ENCODE data around the gene XKR8.
A peak's percentile ranks its signal among the peaks of the same experiment; 100 is the strongest.

The XKR8 gene

DNA sequence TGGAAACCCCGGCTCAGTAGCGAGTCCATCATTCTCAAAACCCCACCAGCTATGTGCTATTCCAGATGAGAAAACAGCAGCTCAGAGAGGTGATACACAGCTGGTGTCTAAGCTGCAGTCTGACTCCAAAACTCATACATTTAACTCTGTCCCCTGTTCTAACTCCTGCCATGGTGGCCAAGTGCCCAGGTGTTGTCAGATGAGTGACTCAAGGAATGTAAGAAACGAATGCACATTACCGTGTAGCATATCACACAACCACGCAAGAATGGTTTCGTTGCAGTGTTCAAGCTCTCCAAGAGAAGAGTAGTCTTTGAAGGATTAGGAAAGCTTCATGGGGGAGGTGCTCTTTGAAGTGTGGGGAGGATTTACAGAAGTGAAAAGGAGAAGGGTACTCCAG lies 4.7 kb upstream of the XKR8 start:
- no peak overlapping the region for H3K4me3 ChIP-seq (ENCODE audit: low read depth, low read length)

DNA sequence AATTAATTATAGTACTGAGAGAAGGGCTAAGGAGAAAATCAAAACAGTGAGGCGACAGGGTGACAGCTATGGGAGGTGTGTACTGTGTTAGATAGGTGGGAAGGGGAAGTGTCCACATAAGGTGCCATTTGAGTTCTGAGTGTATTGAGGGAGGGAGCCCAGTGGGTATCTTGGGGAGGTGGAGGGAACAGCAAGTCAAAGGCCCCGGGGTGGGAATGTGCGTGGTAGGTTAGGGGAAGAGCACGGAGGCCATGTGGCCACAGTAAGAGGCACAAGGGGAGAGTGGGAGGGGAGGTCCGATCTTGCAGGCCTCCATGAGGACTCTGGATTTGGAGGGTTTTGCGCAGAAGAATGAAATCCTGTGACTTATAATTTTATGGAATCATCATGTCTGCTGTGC lies 3.0 kb upstream of the XKR8 start:
- no peak overlapping the region for H3K4me3 ChIP-seq (ENCODE audit: low read depth, low read length)

DNA sequence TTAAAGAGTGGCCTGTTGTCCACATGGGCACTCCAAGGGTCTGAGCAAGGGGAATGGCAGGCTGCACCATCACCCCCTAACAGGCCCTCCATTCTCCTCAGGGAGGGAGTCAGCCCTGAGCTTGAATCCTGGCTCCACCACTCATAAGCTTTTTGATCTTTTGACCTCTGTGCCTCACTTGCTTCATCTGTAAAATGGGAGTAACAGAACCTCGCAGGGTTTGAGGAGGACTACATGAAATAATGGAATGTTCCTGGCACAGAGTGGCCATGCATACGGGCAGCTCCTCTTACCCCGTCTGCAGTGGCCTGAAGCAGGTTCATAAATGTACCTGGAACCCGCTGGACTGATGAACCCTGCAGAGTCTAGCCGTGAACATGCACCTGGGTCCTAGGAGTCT lies 2.1 kb upstream of the XKR8 start:
- H3K4me3 ChIP-seq (ENCODE audit: low read depth, low read length) = no peak overlapping the region

DNA sequence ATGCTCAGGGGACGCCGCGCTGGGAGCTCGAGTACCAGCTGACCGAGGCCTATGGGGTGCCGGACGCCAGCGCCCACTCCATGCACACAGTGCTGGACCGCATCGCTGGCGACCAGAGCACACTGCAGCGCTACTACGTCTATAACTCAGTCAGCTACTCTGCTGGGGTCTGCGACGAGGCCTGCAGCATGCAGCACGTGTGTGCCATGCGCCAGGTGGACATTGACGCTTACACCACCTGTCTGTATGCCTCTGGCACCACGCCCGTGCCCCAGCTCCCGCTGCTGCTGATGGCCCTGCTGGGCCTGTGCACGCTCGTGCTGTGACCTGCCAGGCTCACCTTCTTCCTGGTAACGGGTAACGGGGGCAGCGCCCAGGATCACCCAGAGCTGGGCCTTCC lies 1.3 kb upstream of the XKR8 start:
- no peak overlapping the region for H3K4me3 ChIP-seq (ENCODE audit: low read depth, low read length)

DNA sequence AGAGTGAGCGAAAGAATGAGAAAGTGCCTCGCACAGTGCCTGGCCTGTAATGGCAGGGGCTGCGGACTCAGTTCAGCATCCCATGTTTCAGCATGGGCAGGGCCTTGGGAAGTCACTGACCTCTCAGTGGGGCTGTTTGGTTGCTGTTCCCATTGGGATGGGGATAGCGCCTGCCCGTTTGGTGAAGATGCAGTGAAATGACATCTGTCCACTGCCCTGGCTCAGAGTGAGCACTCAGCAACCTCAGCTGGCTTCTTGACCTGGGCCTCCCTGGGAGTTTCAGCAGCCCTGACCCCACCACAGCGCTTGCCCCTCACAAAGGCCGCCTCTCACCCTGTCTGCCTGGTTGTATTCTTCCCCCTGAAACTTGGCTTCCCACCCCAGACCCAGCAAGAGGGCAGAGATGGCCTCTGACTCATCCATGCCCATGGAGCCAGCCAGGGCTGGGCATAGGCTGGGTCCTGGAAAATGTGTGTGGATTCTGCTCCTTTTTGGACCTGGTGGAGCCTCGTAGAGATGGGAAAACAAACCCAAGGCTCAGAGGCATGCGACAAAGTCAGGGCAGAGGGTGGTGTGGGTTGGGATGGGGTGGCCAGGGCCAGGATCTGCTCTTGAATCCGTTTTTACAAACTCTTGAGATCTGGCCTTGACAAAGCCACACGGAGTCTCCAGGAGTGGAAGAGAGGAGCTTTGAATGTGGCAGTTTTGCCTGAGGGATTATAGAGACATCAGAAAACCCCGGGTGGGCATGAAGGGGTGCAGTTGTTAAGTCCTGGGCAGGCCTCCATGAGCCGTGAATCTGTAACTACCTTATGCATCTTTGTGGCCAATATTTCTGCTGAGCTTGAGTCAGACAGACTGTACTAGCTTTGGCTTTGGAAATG lies 1.2 kb downstream of the XKR8 start:
- H3K4me3 ChIP-seq (ENCODE audit: low read depth, low read length) = peak overlapping the region; percentile 1

DNA sequence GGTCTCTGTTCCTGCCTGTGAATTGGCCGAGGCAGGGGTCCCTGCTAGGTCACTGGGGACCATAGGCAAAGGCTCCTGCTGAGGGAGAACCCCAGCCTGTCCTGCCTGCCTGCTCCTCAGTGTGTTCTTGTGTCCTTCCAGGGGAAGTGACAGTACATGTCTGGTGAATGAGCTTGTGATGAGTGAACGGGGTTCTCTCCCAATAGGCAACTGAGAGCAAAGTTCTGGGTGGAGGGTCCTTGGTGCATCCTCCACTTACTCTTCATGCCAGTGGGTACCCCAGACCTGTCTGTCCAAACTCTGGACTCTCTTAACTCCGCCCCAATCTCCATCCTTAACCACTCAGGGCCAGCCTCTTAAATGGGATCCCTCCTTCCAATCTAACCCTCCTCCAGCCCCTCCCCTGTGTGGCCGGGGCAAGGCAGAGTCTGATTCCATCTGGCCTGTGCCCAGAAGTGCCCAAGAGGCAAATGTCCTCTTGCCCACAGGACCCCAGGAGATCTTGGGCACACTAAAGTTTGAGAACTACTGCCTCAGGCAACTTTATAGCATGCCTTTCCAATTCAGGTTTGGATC lies 2.0 kb downstream of the XKR8 start:
- no peak overlapping the region for H3K4me3 ChIP-seq (ENCODE audit: low read depth, low read length)

DNA sequence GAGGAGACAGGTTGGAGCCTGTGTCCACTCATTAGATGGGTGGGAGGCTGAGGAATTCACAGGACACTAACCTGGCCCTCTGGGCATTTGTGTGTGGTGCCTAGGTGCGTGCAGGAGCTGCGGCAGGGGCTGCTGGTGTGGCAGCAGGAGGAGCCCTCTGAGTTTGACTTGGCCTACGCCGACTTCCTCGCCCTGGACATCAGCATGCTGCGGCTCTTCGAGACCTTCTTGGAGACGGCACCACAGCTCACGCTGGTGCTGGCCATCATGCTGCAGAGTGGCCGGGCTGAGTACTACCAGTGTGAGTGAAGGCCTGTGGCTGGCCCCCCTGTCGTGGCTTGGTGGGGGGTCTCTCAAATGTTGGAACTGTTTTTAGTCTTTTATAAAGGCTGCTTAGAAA lies 3.6 kb downstream of the XKR8 start:
- H3K4me3 ChIP-seq (ENCODE audit: low read depth, low read length) = no peak overlapping the region

DNA sequence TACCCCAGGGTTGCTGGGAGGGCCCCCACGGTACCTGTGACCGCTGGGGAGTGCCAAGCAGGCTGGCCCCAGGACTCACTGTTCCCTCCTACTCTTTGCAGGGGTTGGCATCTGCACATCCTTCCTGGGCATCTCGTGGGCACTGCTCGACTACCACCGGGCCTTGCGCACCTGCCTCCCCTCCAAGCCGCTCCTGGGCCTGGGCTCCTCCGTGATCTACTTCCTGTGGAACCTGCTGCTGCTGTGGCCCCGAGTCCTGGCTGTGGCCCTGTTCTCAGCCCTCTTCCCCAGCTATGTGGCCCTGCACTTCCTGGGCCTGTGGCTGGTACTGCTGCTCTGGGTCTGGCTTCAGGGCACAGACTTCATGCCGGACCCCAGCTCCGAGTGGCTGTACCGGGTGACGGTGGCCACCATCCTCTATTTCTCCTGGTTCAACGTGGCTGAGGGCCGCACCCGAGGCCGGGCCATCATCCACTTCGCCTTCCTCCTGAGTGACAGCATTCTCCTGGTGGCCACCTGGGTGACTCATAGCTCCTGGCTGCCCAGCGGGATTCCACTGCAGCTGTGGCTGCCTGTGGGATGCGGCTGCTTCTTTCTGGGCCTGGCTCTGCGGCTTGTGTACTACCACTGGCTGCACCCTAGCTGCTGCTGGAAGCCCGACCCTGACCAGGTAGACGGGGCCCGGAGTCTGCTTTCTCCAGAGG lies 6.8 kb downstream of the XKR8 start:
- H3K4me3 ChIP-seq (ENCODE audit: low read depth, low read length) = no peak overlapping the region

DNA sequence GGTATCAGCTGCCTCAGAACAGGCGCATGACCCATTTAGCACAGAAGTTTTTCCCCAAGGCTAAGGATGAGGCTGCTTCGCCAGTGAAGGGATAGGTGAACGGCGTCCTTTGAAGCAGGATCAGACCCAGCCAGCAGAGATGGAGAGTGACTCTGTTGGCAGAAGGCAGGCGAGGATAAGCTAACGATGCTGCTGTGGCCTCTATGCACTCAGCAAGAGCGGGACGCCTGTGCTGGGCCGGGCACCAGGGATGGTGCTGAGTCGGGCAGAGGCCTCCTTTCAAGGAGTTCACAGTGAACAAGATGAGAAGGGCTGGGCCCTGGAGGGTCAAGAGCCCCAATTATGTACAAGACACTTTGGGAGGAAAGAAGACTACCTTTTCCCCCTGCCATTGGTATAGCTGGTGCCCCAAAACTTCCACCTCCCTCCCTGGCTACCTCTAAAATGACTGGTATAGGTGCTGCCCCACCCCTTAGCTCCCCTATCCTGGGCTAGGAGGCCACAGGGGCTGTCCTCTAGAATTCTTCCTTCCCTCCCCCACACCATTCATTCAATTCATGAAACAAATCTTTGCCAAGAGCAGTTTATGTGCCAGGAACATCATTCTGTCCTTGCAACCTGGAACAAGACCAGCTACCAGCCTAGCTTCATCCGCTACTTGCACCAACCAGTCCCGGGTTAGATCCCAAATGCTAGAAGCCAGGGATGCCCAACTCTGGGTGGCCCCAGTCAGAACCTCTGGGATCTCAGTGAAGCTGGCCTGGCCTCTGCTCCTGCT lies 7.5 kb downstream of the XKR8 start:
- H3K4me3 ChIP-seq (ENCODE audit: low read depth, low read length) = no peak overlapping the region

DNA sequence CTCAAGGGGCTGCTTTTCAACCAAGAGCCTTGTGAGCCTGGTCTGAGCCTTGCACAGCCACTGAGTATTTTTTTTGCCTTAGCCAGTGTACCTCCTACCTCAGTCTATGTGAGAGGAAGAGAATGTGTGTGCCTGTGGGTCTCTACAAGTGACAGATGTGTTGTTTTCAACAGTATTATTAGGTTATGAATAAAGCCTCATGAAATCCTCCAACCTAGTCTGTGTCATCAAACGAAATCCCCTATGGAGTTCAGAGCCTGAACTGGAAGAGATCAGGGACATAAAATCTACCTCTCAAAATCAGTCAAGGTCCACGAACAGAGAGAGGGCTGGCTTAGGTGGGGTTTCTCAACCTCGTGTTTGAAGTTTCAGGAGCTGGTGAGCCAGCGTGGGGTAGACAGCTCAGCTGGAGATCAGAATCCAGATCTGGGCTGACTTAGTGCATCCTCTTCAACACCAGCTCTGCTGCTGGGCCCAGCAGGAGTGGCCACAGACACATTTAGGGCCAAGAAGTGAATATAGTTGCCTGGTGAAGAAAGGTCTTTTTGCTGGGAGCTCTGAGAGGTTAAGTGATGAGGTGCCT lies 8.2 kb downstream of the XKR8 start:
- no peak overlapping the region for H3K4me3 ChIP-seq (ENCODE audit: low read depth, low read length)

DNA sequence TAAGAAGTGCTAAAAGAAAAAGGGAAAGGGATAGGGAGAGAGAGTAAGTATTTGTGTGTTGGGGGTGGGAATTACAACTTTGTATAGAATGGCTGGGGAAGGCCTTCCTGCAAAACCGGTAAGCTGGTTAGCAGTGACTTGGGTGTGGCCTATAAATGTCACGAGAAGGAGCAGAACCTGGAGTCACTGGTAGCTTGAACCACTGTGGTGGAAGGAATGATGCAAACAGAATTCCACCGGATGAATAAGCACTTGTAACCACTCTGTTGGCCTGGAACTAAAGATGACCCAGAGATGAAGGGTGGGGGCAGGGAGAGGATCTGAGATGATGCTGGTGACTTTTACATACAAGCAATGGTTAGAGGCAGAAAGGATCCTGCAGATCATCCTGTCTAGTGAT lies 8.9 kb downstream of the XKR8 start:
- no peak overlapping the region for H3K4me3 ChIP-seq (ENCODE audit: low read depth, low read length)

DNA sequence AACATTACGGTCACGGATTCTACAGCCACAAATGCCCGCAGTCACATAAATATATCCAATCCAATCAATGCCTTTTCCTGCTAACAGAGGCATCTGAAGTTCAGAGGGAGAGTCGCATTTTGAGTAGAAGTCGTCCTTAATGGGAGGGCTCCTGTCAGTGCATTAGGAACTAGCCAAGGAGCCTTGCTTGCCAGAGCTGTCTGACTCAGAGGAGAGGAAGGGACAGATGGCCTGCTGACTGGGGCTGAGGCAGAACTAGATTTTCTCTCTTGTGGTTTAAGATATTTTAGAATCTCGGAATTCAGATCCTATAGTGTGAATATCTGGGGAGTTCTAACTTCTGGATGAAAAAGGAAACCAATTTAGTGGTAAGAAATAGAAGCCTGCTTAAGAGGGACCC lies 10.6 kb downstream of the XKR8 start:
- H3K4me3 ChIP-seq (ENCODE audit: low read depth, low read length) = no peak overlapping the region

DNA sequence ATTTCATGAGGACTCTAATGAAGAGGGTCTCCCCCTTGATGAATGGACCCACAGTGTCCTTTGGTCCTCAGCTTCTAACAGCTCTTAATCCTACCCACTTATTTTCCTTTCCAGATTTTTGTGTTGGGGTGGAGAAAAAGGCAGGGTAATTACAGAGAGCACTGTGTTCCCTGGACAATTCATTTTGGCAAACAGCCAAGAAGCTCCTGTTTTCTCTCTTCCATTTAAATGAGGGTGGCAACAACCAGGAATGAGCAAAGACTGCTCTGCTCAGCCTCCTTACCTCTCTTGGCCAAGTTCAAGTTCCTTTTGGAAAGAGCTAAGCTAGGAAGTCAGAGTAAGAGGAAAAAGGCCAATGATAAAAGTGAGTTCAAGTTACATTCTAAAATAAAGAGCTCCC lies 11.9 kb downstream of the XKR8 start:
- H3K4me3 ChIP-seq (ENCODE audit: low read depth, low read length) = no peak overlapping the region

DNA sequence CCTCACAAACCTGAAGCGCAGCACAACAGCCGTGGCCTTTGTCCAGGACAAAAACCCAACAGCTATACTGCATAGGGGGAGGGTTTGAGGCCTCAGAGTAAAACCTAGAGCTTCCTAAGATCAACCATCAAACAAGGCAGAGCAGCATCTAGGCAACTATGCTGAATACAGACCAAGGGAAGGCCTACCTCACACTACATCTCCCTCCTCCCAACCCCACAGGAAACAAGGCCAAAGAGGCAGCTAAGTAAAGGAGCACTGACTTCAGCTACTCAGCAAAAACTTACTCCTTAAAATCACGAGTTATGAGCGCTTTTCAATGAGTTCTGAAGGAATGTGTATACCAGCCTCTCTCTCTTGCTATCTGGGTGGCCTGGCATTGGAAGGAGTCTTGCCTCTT lies 12.4 kb downstream of the XKR8 start:
- no peak overlapping the region for H3K4me3 ChIP-seq (ENCODE audit: low read depth, low read length)

DNA sequence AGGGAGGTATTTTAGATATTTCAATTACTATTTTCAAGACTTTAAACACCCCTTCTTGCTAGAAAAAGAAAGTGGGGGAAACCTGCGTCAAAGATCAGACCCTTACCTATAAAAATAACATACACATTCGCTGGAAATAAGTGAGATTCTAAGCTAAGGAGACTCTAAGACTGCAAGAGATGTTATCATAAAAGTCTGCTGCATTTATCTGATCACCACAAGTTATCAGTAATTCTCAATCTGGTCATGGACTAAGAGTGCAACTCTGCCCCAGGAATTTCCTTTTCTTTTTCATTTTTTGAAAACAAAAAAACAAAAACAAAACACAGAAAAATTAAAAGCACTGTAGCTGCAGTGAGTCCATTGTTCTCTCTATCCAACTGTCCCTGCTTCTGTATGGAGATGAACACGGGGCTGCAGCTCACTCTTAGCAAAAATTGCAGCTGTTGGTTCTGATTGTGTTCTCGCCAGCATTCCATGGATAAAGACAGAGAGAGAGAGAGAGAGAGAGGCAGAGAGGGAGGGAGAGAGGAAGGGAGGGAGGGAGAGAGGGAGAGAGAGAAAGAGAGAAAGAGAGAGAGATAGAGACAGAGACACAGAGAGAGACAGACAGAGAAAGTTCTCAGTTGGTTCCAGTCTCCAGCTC lies 14.1 kb downstream of the XKR8 start:
- no peak overlapping the region for H3K4me3 ChIP-seq (ENCODE audit: low read depth, low read length)

DNA sequence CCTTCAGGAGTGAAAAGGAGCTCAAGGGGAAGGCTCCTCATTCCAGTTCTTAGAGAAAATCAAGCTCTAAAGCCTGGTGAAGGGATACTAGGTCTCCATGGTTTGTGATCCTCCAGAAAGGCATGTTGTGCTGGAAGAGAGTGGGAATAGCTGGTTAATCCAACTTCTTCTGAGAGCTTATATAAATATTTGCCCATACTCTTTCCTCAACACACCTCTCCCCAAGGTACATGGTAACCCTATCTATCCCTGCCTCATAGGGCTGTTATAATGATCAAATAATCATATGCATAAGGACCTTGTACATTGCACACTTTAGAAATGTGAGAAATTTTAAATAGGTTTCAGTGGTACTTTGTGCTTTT lies 14.6 kb downstream of the XKR8 start:
- H3K4me3 ChIP-seq (ENCODE audit: low read depth, low read length) = no peak overlapping the region

DNA sequence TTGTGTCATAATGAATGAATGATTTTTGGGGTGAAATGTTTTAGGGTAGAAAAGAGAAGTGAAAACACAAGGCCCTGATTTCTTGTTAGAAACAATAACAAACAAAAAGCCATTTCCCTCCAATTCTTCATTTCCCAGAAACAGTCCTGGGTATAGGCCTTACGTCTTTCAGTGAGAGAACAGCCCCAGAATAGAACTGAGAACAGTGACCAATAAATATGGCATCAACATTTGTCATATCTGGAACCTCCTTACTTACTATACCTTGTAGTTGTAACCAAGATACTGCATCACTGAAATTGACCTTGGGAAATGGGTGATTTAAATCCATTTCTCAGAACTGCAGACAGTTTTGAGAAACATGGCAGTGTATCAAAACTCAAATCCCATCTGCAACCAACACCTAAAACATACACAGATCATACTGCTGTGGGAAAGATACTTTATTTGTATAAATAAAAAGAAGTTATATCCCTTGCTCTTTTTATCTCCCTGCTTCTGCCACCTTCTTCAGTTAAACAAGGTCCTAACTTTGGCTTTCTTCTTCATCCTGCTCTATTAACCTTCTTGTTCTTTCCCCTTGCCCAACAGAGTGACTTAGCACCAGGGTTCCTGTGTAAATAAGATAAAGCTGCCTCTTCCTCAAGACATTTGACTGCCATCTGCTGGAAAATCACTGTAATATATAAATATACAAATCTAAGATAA lies 19.5 kb downstream of the XKR8 start:
- no peak overlapping the region for H3K4me3 ChIP-seq (ENCODE audit: low read depth, low read length)

DNA sequence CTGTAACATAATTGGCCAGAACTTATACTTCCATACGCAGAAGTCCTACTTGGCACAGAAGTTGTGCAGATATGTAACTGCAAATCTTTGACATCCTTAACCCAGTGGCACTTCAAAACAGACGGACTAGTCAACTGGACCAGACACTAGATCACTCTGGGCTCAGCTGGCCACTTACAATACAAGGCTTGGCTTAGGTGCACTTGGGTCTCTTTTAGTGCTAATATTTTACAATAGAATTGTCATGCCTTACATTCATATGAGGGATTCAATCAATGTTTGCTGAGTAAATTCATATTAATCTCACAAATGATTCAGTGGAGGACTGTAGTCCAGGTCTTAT lies 20.1 kb downstream of the XKR8 start:
- no peak overlapping the region for H3K4me3 ChIP-seq (ENCODE audit: low read depth, low read length)

DNA sequence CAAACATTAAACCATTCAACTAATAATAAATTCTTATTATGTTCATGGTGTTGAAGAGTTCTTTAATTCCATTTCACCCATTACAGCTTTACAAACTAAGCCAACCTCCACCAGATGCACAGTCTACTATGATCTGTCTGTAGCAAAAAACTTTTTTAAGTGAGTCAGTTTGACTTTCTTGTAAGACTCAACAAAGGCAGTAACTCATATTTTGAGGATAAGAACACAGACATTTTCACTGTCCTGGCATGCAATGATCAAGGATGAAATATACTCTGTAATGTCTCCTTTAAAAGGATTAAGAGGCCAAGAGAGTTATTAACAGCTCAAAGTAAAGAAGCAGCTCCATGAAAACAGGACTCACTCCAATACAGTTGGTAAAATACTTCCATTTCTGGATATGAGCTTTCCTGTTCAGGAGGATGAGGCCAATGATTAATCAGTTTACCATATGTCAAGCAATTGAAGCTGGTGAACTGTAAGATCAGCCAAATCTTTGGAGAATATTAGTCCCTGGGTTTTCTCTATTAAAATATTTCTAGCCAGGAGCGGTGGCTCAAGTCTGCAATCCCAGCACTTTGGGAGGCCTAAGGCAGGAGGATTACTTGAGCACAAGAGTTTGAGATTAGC lies 20.6 kb downstream of the XKR8 start:
- no peak overlapping the region for H3K4me3 ChIP-seq (ENCODE audit: low read depth, low read length)

DNA sequence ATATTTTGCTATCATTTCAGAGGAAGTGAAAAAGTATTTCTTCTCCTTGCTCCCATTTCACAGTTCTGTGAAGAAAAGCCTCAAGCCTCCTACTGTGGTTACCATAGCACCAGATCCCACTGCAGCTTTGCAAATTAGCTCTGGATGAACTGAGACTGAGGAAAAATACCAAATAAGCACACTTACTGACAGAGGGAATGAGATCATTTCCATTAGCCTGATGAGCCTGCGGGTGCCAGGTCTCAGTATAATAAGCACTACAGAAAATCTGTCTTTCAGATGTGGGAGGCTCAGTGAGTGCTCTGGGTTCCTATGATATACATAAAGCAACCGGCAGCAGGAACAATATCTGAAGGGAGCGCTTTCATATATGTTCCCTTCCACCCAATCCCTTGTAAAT lies 21.4 kb downstream of the XKR8 start:
- no peak overlapping the region for H3K4me3 ChIP-seq (ENCODE audit: low read depth, low read length)
